Activated T-cell treated with anti-CD3 and anti-CD28 coated beads for 1 hour (primary cell): ENCODE measurements around the gene NDUFA6.
A peak's percentile ranks its signal among the peaks of the same experiment; 100 is the strongest.

Experiments
- DNase-seq: peaks from one replicate; pipeline ENCODE4 v3.0.0-alpha.2; 2020; ENCODE audit warnings: low read depth

The NDUFA6 gene

GRCh38 chr22:42070517-42071422, 19.8 kb downstream of the NDUFA6 start, which contains the start of gene NAGA:
NAGA (minus strand) TSS chr22:42070812; CDS start chr22:42070297, 515 bp downstream.
- peak; percentile 85 for DNase-seq

DNA sequence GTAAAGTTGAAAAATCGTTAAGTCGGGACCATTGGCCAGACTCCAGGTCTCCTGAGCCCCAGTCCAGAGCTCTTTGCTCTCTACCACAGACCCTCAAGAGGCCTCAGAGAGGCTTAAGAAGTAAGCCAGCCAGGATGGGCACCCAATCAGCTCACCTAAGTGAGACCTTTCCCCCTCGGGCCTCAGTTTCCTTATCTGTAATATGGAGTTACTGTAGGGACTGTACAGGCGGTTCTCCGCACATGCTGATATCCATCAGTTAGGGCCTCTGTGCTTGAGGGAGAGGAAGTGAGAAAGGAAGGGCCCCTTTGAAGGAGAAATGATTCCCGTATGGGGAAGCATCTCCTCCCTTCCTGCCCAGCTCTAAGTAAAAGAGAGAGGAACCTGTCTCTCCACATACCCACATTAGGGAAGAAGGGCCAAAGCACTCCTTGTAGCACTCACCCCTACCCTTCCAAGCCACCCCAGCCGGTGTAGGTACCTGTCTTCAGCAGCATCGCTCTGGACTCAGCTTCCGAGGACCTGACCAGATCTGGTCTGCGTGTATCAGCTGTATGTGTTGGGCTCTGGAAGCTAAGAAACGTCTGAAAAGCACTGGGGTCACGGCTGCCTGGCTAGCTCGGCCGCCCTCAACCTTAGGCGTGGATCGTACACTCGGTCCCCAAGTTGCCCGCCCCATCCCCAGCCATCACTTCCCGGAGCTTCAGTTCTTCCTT, 20.6 kb downstream of the NDUFA6 start:
- DNase-seq = no peak

DNA sequence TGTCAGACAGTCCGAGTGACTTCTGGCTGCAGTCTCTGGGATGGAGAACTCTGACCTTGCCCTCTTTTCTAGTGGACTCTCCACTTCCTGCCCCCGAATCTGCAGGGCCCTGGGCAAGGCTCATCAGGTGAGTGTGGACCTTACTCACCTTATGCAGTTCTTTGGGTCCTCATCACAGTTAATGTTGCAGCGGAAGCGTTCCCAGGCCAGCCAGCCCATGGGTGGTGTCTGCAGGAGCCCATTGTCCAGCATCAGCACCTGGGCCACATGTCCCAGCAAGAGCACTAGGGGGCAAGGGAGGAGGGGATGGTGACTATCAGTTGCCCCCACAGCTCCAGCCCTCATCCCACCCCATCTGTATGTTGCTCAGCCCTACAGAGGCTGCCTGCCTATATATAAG, 22.3 kb downstream of the NDUFA6 start:
- no peak for DNase-seq

DNA sequence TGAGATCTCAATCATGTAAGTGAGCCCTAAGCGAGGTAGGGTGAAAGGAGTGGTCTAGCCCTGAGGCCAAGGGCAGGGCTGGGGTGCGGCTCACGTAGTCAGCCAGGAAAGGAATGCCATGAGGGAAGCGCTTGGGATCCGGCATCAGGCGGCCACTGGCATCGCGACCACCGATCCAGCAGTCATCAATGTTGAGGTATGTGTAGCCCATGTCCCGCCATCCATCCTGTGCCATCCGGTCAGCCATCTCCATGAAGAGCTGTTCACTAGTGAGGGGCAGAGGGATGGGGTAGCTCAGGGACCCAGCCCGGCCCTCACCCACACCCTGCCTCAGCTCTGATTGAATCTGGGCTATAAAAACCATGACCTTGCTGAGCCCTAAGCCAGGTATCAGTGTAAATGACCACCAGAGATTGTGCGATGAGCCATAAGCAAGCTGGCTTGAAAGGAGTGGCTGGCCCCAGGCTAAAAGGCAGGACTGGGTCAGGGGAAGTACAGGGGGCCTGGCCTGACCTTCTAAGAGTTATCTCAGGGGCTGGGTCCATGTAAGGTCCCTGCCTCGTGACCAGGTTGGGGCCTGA, 22.8 kb downstream of the NDUFA6 start:
- no peak for DNase-seq

- no peak for DNase-seq
Measured at GRCh38 chr22:42066937-42067336, 23.6 kb downstream of the NDUFA6 start.

DNA sequence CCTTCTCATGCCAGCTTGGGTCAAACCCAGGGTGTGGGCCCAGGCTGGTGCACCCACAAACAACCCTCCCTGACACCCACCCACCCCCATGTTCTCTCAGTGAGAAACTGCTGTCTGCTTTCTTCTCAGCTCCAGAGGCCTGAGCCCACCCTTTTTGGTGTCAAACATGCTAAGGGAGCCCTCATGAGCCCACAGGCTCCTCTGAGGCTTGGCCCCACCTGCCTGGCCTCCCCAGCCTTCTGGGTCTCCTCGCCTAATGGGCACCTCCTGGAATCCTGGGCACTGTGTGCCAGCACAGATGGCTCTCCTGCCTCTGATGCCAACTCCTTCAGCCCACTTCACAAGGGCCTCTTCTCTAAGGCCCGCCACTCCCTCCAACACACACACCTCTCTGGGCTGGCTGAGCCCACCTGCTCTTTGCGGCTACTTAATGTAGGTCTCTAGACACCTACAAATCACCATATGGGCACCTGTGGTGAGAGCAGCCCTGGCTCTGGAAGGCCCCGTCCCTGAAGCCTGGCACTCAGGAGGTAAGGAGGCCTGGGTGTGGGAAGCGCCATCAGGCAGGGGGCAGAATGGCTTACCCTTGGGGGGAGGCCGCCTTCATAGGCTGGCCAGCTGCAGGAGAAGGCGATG, 24.3 kb downstream of the NDUFA6 start:
- no peak for DNase-seq

- DNase-seq = no peak
Measured at GRCh38 chr22:42065438-42066125, 25.0 kb downstream of the NDUFA6 start.

- no peak for DNase-seq
Measured at GRCh38 chr22:42064629-42065028, 25.9 kb downstream of the NDUFA6 start.

GRCh38 chr22:42062506-42063170, 27.9 kb downstream of the NDUFA6 start:
- no peak for DNase-seq

- no peak for DNase-seq
Measured at GRCh38 chr22:42061041-42061440, 29.5 kb downstream of the NDUFA6 start.

DNA sequence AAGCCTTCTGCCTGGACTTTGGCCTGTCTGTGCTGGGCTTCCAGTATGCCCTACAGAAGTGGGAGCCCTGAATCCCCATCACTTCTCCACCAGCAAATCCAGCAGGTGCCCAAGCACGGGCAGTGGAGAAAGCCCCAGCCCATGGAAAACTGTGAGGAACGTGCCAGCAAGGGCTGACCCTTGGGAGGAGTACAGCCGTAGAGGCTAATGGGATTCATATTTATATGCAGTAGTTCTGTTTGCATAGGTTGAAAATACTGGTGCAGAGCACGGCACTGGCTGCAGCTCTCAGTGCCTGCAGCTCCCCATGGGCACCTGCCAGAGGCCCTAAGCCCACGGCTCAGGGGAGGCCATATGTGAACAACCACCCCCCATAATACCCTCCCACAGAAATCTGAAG, 30.1 kb downstream of the NDUFA6 start:
- no peak for DNase-seq

GRCh38 chr22:42056757-42057511, 33.6 kb downstream of the NDUFA6 start:
- no peak for DNase-seq

GRCh38 chr22:42052765-42053164, 37.8 kb downstream of the NDUFA6 start:
- no peak for DNase-seq

DNA sequence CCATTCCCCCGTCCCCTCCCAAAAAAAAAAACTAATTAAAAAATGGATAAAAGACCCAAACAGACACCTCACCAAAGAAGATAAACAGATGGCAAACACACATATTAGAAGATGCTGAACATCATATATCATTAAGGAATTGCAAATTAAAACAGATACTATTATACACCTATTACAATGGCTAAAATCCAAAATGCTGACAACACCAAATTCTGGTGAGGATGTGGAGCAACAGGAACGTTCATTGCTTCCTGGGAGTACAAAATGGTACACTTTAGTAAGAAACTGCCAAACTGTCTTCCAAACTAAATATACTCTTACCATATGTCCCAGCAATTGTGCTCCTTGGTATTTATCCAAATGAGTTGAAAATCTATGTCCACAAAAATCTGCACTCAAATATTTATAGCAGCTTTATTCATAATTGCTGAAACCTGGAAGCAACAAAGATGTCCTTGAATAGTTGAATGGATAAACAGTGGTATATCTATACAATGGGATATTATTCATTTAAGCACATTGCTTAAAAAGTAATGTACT, 39.9 kb downstream of the NDUFA6 start:
- no peak for DNase-seq

- DNase-seq = no peak
Measured at GRCh38 chr22:42041784-42042183, 48.8 kb downstream of the NDUFA6 start.

DNA sequence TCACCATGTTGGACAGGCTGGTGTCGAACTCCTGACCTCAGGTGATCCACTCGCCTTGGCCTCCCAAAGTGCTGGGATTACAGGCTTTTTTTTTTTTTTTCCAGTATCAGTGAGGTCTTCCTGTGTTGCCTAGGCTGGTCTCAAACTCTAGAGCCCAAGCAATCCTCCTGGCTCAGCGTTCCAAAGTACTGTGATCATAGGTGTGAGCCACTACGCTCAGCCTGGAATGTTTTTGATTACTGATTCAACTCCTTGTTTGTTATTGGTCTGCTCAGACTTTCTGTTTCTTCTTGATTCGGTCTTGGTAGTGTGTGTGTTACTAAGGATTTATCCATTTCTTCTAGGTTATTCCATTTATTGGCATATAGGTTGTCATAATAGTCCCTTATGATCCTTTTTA, 51.3 kb downstream of the NDUFA6 start:
- DNase-seq = no peak
